GM12864 (cell line): ENCODE results near the gene CHP1.

Experiments used
- DNase-seq: peaks from one replicate; pipeline ENCODE4 v3.0.0-alpha.2; 2011; ENCODE audit warnings: low read depth
- H3K4me3 ChIP-seq: 2 replicates; pipeline ENCODE4 v1.5.1; 2011; ENCODE audit warnings: mild to moderate bottlenecking, low read depth, low read length, control low read depth
- CTCF ChIP-seq: IDR thresholded peaks from 2 replicates; pipeline ENCODE4 v1.5.1; 2011; ENCODE audit warnings: low read depth, mild to moderate bottlenecking, moderate library complexity, low read length, control low read depth, inconsistent platforms; ENCODE audit errors: missing control alignments

The CHP1 gene

DNA sequence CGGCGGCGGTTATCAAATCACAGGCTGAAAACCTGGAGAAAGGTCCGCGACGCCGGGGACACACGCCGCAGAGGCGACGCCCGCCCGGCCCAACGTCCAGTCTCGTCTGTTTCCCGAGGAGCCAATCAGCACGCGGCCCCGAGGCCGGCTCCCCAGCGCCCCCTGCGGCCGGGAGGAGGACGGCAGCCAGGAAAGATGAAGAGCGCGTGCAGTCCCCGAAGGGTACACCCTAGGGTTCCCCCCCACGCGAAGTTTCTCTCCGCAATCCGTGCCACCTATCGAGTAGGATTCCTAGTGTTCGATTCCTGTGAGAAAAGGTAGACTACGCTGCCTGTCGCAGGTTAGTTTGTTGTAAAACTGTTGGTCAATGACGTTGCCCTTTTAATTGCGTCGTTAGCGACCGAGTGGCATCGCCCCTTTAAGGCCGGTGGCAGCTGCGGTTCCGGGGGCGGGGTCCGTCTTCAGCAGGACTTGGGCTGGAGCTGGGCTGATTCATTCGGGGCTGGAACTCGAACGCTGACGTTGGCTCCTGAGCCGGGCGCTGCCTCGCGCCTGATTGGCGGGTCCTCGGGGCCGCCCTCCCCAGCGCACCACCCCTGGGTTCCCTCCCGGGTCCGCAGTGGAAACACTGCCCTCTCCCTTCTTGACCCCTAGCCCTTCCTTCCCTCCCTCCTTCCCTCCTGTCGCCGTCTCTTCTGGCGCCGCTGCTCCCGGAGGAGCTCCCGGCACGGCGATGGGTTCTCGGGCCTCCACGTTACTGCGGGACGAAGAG lies at the start of gene CHP1, which contains the start of gene EXD1:
Gene CHP1, plus strand, starts transcription at position 619 of the 772 bp plus-strand sequence. Its CDS starts 115 bp downstream, at position 734.
Gene EXD1, minus strand, starts transcription at position 108 of the 772 bp plus-strand sequence. CDS start 4,182 bp downstream, outside the sequence.
- TF ChIP-seq CTCF: peak; percentile 95
- peak; percentile 93 for DNase-seq
- peak within 1 kb of the TSS; percentile 76 for H3K4me3 ChIP-seq

- H3K4me3 ChIP-seq: no peak overlapping the region
- TF ChIP-seq CTCF: no peak
- DNase-seq: no peak
Observed at GRCh38 chr15:41182266-41182665, 48.8 kb upstream of the CHP1 start.

GRCh38 chr15:41183581-41183980 lies 47.5 kb upstream of the CHP1 start:
- TF ChIP-seq CTCF: no peak
- no peak overlapping the region for H3K4me3 ChIP-seq
- DNase-seq: no peak

GRCh38 chr15:41194444-41194843 lies 36.6 kb upstream of the CHP1 start:
- H3K4me3 ChIP-seq: no peak overlapping the region
- no peak for DNase-seq
- no peak for TF ChIP-seq CTCF

DNA sequence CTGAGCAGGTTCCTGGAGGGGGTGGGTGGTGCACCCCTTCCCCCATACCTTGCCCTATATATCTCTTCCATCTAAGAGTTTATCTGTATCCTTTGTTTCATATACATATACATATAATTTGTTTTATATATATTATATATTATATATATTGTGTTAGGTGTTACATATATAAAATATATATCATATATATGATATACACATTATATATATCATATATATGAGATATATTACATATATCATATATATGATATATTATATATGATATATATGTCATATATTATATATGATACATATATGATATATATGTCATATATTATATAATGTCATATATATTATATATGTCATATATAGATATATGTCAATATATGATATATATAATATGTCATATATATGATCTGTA lies 31.6 kb upstream of the CHP1 start:
- DNase-seq: no peak
- no peak for TF ChIP-seq CTCF
- H3K4me3 ChIP-seq: no peak overlapping the region

GRCh38 chr15:41203395-41203794 lies 27.7 kb upstream of the CHP1 start:
- no peak for TF ChIP-seq CTCF

DNA sequence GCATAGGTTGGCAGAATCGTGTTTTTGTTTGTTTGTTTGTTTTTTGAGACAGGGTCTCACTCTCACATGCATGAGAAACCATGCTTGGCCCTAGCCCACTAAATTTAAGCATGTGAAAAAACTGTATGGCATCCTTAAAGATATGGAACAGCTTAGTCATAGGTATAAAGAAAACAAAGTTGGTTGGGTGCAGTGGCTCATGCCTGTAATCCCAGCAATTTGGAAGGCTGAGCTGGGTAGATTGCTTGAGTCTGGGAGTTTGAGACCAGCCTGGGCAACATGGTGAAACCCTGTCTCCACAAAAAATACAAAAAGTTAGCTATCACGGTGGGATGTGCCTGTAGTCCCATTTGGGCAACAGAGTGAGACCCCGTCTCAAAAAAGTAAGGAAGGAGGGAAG lies 25.8 kb upstream of the CHP1 start:
- TF ChIP-seq CTCF: no peak

More at GRCh38 chr15:41203395-41203794, 27.7 kb upstream of the CHP1 start:
- DNase-seq: no peak
- H3K4me3 ChIP-seq: no peak overlapping the region

More for the DNA sequence above, 25.8 kb upstream of the CHP1 start:
- no peak for DNase-seq
- no peak overlapping the region for H3K4me3 ChIP-seq
